B cell (primary cell): ENCODE measurements around the gene PTPN4. TPM values are rescaled to one million over a fixed set of nuclear protein-coding genes. Genes with fewer than 3 reads are reported as not detected.

Experiments used
- ATAC-seq: fragments of 200-7000 bp; cut with Tn5 transposase; one replicate; pipeline ENCODE4 v1.10.0; 2021; ENCODE audit warnings: low read depth, mild to moderate bottlenecking, moderate number of reproducible peaks, moderate library complexity
- CTCF ChIA-PET: fragments of 350-600 bp; sonication (Branson Sonifier 250); formaldehyde crosslinking; loops from one replicate; lab custom pipeline; 2021; ENCODE audit warnings: antibody characterized with exemption, inconsistent platforms; lab: Charles Lee
- POLR2A ChIA-PET: fragments of 350-600 bp; sonication (Branson Sonifier 250); formaldehyde crosslinking; loops from one replicate; lab custom pipeline; 2021; ENCODE audit warnings: antibody characterized with exemption; lab: Charles Lee
- DNase-seq: peaks from one replicate; pipeline ENCODE4 v3.0.0; 2013
- H2AFZ ChIP-seq: 2 replicates; pipeline ENCODE4 v1.6.1; 2012; ENCODE audit warnings: mild to moderate bottlenecking, low read depth, low read length; ENCODE audit not compliant: insufficient read depth, poor library complexity, severe bottlenecking
- H3K27ac ChIP-seq, 2 donors: 1 replicate in 1 of 2; 2 replicates in 1 of 2; pipeline ENCODE4 v1.5.1; 2012 to 2013; ENCODE audit warnings: low read length in 2 of 2, mild to moderate bottlenecking in 2 of 2, moderate library complexity in 1 of 2
- H3K27me3 ChIP-seq, 4 experiments: fragments of 200-600 bp in 1 of 4; sonication (generic) in 1 of 4; replicated peaks in 1 of 4; 1 replicate in 2 of 4; 2 replicates in 2 of 4; pipeline versions ENCODE4 v1.6.1 to v1.7.0; 2013 to 2016; ENCODE audit warnings: low read length in 3 of 4, mild to moderate bottlenecking in 2 of 4, mixed read lengths in 1 of 4, moderate library complexity in 1 of 4; ENCODE audit not compliant: insufficient read depth in 4 of 4, control insufficient read depth in 3 of 4; ENCODE audit errors: control extremely low read depth in 1 of 4
- H3K36me3 ChIP-seq, 2 experiments: replicated peaks in 1 of 2; 1 replicate in 1 of 2; 2 replicates in 1 of 2; pipeline versions ENCODE4 v1.6.1 to v1.7.1; 2013; ENCODE audit warnings: low read length in 1 of 2; ENCODE audit not compliant: insufficient read depth in 2 of 2, control insufficient read depth in 1 of 2; ENCODE audit errors: control extremely low read depth in 1 of 2, extremely low read depth in 1 of 2
- H3K4me1 ChIP-seq, 2 donors: fragments of 200-600 bp in 1 of 2; sonication (generic) in 1 of 2; 1 replicate in 1 of 2; 2 replicates in 1 of 2; pipeline versions ENCODE4 v1.5.1 to v1.6.1; 2013 to 2017; ENCODE audit warnings: low read length in 2 of 2; ENCODE audit not compliant: control insufficient read depth in 2 of 2, insufficient read depth in 2 of 2
- H3K4me2 ChIP-seq: replicated peaks from 2 replicates; pipeline ENCODE3; 2012; ENCODE audit warnings: mild to moderate bottlenecking, low read depth, low read length; ENCODE audit not compliant: poor library complexity, severe bottlenecking
- H3K4me3 ChIP-seq, 5 experiments: fragments of 200-600 bp in 1 of 5; sonication (generic) in 1 of 5; 1 replicate in 3 of 5; 2 replicates in 2 of 5; pipeline versions ENCODE4 v1.5.1 to v1.7.0; 2011 to 2016; ENCODE audit warnings: low read length in 4 of 5, mild to moderate bottlenecking in 4 of 5, low read depth in 2 of 5, control low read depth in 1 of 5, moderate library complexity in 1 of 5; ENCODE audit not compliant: insufficient read depth in 1 of 5; ENCODE audit errors: control extremely low read depth in 1 of 5, extremely low read depth in 1 of 5
- H3K79me2 ChIP-seq: fragments of 200-600 bp; sonication (generic); one replicate; pipeline ENCODE4 v1.6.0; 2016; ENCODE audit warnings: low read length; ENCODE audit not compliant: control insufficient read depth, insufficient read depth
- H3K9ac ChIP-seq: fragments of 200-600 bp; sonication (generic); 2 replicates; pipeline ENCODE4 v1.6.1; 2017; ENCODE audit warnings: mild to moderate bottlenecking, low read length, moderate library complexity
- H3K9me3 ChIP-seq, 3 donors: one replicate each; pipeline versions ENCODE4 v1.6.1 to v1.7.1; 2013; ENCODE audit warnings: low read length in 2 of 3; ENCODE audit not compliant: control insufficient read depth in 2 of 3, insufficient read depth in 1 of 3; ENCODE audit errors: control extremely low read depth in 1 of 3
- H4K20me1 ChIP-seq: 2 replicates; pipeline ENCODE4 v1.6.0; 2012; ENCODE audit warnings: mild to moderate bottlenecking, low read length; ENCODE audit not compliant: insufficient read depth, control insufficient read depth, poor library complexity, severe bottlenecking
- H3K27ac Mint-ChIP-seq: one replicate; pipeline ENCODE4 v1.8.0; 2021; ENCODE audit warnings: mixed read lengths
- H3K27me3 Mint-ChIP-seq: one replicate; pipeline ENCODE4 v1.8.0; 2021; ENCODE audit warnings: mixed read lengths
- H3K4me1 Mint-ChIP-seq: one replicate; pipeline ENCODE4 v1.8.0; 2021; ENCODE audit warnings: mixed read lengths
- H3K4me3 Mint-ChIP-seq: one replicate; pipeline ENCODE4 v1.8.0; 2021; ENCODE audit warnings: mixed read lengths
- H3K9me3 Mint-ChIP-seq: one replicate; pipeline ENCODE4 v1.8.0; 2022; ENCODE audit warnings: mixed read lengths; ENCODE audit not compliant: insufficient read depth
- CTCF ChIP-seq: fragments of 200-600 bp; IDR thresholded peaks from one replicate; pipeline ENCODE4 v1.8.0; 2022; ENCODE audit warnings: antibody characterized with exemption, mild to moderate bottlenecking
- EZH2 ChIP-seq: IDR thresholded peaks from 2 replicates; pipeline ENCODE4 v1.6.1; 2012; ENCODE audit warnings: borderline replicate concordance, low read depth, mild to moderate bottlenecking, moderate library complexity, low read length; ENCODE audit not compliant: insufficient read depth, poor library complexity, severe bottlenecking
- WGBS: methylation state at CpG from one replicate; pipeline ENCODE4 v1.1.5; 2013; ENCODE audit warnings: missing lambda C conversion rate; ENCODE audit not compliant: insufficient coverage; 5-methylcytosine and 5-hydroxymethylcytosine counted together
- intact Hi-C: fragments of 100-400 bp; cut with micrococcal nuclease; formaldehyde crosslinking; loops from one replicate; pipeline ENCODE4 v1.10.0; 2022
- polyA plus RNA-seq: library from polyadenylated mRNA; depleted of rRNA; stranded (reverse); fragments of >200 nt; gene quantifications from 2 replicates; pipeline ENCODE4 v1.2.3, GENCODE V29; 2012
- total RNA-seq, 2 donors: library from RNA; stranded (reverse); fragments of 120-200 nt in 1 of 2; gene quantifications; 1 replicate in 1 of 2; 2 replicates in 1 of 2; pipeline versions ENCODE4 v1.2.3 to v1.2.4, GENCODE V29; 2013 to 2022

The PTPN4 gene
- total and polyA plus RNA-seq, 2 donors (not counting 1 experiment from before 2014, with no cell fraction given) = 12.6 to 54.8 TPM

DNA sequence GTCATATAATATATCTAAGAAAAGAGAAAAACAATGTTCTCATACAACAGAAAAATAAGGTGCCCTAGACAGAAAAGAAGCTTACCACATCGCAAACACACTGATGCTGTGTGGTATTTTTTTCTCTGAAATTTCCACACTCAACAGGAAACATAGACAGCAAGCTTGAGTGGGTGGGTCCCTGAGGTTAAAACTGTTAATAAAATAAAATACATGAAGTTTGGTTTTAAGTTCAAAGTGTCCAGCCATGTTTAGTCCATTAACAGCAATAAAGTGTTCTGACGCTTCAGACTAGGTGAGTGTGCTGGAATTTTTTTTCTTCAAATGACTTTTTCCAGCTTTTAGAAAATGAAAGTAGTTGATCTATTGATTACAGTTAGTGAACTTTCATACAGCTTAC, 169.8 kb downstream of the PTPN4 start:
- H4K20me1 ChIP-seq = no peaks in the 10 kb centered on the region
- Mint-ChIP-seq H3K9me3 (no peaks in the 10 kb centered on the region), H3K4me3 (no peak overlapping the region), H3K4me1 (no peaks in the 10 kb centered on the region), H3K27ac (no peak overlapping the region), H3K27me3 (no peaks in the 10 kb centered on the region)
- no peak overlapping the region for H3K4me2 ChIP-seq
- H3K4me3 ChIP-seq = no peak overlapping the region
- H3K27me3 ChIP-seq = no peaks in the 10 kb centered on the region
- DNase-seq (no peak), ATAC-seq (no peak)
- WGBS = no CpG with 5 or more reads among the region's 2 CpGs
- ChIA-PET POLR2A (no interaction called here), CTCF (interaction anchor here (0.9 kb wide), 1 partner anchor 384 kb away, joined by 3 read pairs; no protein-coding TSS in a partner anchor)
- H3K9ac ChIP-seq = no peak overlapping the region
- no peak overlapping the region for H2AFZ ChIP-seq
- peaks cover 0 to 9% of the 10 kb centered on the region in 2 experiments for H3K36me3 ChIP-seq
- H3K79me2 ChIP-seq = no peaks in the 10 kb centered on the region
- H3K4me1 ChIP-seq = no peaks in the 10 kb centered on the region
- no peaks in the 10 kb centered on the region for H3K9me3 ChIP-seq
- intact Hi-C loops = no loop called here
- H3K27ac ChIP-seq = no peak overlapping the region
- TF ChIP-seq CTCF = no peak
- no peak for TF ChIP-seq EZH2

DNA sequence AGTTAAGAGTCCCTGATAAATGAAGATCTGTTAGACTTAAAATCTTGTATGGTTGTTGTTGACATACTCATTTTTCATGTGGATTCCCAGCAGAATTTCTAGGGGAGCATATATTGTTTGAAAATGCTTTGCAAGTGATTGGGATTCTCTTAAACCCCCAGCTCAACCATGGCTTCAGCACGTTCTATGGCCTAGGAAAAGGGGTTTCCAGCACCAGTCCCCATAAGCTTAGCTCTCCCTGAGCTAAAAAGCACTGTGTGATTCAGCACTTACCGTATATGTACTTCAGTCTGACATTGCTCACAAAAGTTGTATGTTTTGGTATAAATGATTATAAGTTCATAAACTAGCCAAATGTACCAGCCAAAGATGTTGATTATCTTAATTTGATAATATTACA, 173.1 kb downstream of the PTPN4 start:
- H3K27ac ChIP-seq = no peak overlapping the region
- no peaks in the 10 kb centered on the region for H3K27me3 ChIP-seq
- TF ChIP-seq EZH2 (no peak), CTCF (no peak)
- H3K9me3 ChIP-seq = no peaks in the 10 kb centered on the region
- Mint-ChIP-seq H3K27ac (no peak overlapping the region), H3K4me3 (no peak overlapping the region), H3K4me1 (no peaks in the 10 kb centered on the region), H3K27me3 (no peaks in the 10 kb centered on the region), H3K9me3 (no peaks in the 10 kb centered on the region)
- CTCF ChIA-PET = no interaction called here
- H3K79me2 ChIP-seq = no peaks in the 10 kb centered on the region
- intact Hi-C loops = no loop called here
- H2AFZ ChIP-seq = no peak overlapping the region
- no peak overlapping the region for H3K4me2 ChIP-seq
- H3K4me1 ChIP-seq = no peaks in the 10 kb centered on the region
- POLR2A ChIA-PET = no interaction called here
- H3K36me3 ChIP-seq = peaks cover 3 to 15% of the 10 kb centered on the region in 2 experiments
- no CpG with 5 or more reads among the region's 2 CpGs for WGBS
- no peaks in the 10 kb centered on the region for H4K20me1 ChIP-seq
- ATAC-seq (no peak), DNase-seq (no peak)
- H3K4me3 ChIP-seq = no peak overlapping the region
- H3K9ac ChIP-seq = no peak overlapping the region
